Mesothelial cell of epicardium (in vitro differentiated cells): ENCODE results near the gene PODXL2. TPM values are rescaled to one million over a fixed set of nuclear protein-coding genes. Genes with fewer than 3 reads are reported as not detected.

Source experiments
- DNase-seq, 2 experiments: peaks; one replicate each; pipeline ENCODE4 v3.0.0; 2021; ENCODE audit warnings: low spot score in 2 of 2; ENCODE audit not compliant: unreplicated experiment in 2 of 2
- H3K27ac Mint-ChIP-seq: 2 replicates; pipeline ENCODE4 v1.8.0; 2021; ENCODE audit warnings: mixed read lengths
- H3K27me3 Mint-ChIP-seq: 2 replicates; pipeline ENCODE4 v1.8.0; 2021; ENCODE audit warnings: low read depth, mixed read lengths
- H3K36me3 Mint-ChIP-seq: 2 replicates; pipeline ENCODE4 v1.8.0; 2021; ENCODE audit warnings: mixed read lengths
- H3K4me1 Mint-ChIP-seq: 2 replicates; pipeline ENCODE4 v1.8.0; 2021; ENCODE audit warnings: mixed read lengths
- H3K4me3 Mint-ChIP-seq: 2 replicates; pipeline ENCODE4 v1.8.0; 2021; ENCODE audit warnings: mild to moderate bottlenecking, moderate library complexity, mixed read lengths
- H3K9me3 Mint-ChIP-seq: 2 replicates; pipeline ENCODE4 v1.8.0; 2021; ENCODE audit warnings: mixed read lengths
- total RNA-seq: library from RNA; stranded (reverse); gene quantifications from 3 replicates; pipeline ENCODE4 v1.2.1, GENCODE V29; 2021
- TF ChIP-seq, protein P1 (sequence below): fragments of 200-600 bp; sonication (generic); IDR thresholded peaks from one replicate; pipeline ENCODE4 v1.5.0; 2021; ENCODE audit warnings: antibody characterized with exemption; ENCODE audit not compliant: unreplicated experiment

Gene PODXL2
- total RNA-seq, 1 donor from 2014 or later, result 25.5 TPM

DNA sequence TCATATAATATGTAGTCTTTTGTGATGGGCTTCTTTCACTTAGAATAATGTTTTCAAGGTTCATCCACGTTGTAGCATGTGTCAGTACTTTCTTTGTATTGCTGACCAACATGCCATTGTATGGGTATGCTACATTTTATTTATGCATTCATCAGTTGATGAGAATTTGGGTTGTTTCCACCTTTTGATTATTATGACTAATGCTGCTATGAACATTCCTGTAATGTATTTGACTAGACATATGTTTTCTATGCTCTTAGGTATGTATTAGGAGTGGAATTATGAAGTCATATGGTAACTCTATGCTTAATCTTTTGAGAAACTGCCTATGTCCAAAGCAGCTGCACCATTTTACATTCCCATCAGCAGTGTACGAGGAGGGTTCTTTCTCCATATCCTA is 3.2 kb upstream of the PODXL2 start:
- H3K36me3 Mint-ChIP-seq, result no peaks in the 10 kb centered on the region
- no peaks in the 10 kb centered on the region for H3K9me3 Mint-ChIP-seq
- TF ChIP-seq, protein P1, sequence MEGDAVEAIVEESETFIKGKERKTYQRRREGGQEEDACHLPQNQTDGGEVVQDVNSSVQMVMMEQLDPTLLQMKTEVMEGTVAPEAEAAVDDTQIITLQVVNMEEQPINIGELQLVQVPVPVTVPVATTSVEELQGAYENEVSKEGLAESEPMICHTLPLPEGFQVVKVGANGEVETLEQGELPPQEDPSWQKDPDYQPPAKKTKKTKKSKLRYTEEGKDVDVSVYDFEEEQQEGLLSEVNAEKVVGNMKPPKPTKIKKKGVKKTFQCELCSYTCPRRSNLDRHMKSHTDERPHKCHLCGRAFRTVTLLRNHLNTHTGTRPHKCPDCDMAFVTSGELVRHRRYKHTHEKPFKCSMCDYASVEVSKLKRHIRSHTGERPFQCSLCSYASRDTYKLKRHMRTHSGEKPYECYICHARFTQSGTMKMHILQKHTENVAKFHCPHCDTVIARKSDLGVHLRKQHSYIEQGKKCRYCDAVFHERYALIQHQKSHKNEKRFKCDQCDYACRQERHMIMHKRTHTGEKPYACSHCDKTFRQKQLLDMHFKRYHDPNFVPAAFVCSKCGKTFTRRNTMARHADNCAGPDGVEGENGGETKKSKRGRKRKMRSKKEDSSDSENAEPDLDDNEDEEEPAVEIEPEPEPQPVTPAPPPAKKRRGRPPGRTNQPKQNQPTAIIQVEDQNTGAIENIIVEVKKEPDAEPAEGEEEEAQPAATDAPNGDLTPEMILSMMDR, result no peak
- peaks cover 50% of the 10 kb centered on the region for H3K27me3 Mint-ChIP-seq
- H3K4me1 Mint-ChIP-seq, result peaks cover 13% of the 10 kb centered on the region
- no peak for DNase-seq
- no peak overlapping the region for H3K27ac Mint-ChIP-seq
- no peak overlapping the region for H3K4me3 Mint-ChIP-seq

DNA sequence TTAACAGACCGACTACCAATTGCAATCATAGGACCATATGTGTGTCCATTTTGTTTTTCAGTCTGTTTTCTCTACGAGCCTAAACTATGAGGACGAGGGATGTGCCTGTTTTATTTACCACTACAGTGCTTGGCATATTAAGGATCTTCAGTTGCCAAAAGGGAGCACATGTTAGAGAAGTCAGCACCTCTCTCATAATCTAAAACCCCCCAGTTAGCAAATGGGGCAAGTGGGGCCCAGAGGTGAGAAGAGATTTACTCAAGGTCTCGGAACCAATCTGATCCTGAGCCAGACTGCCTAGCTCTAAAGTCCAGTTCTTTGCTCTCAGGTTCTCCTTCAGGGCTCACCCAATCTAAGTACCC is 578 bp upstream of the PODXL2 start:
- H3K27ac Mint-ChIP-seq, result no peak overlapping the region
- no peaks in the 10 kb centered on the region for H3K9me3 Mint-ChIP-seq
- H3K4me3 Mint-ChIP-seq, result peak overlapping the region; percentile 68
- TF ChIP-seq, protein P1, result no peak
- peaks cover 61% of the 10 kb centered on the region for H3K27me3 Mint-ChIP-seq
- no peaks in the 10 kb centered on the region for H3K36me3 Mint-ChIP-seq
- no peak for DNase-seq
- peaks cover 30% of the 10 kb centered on the region for H3K4me1 Mint-ChIP-seq

DNA sequence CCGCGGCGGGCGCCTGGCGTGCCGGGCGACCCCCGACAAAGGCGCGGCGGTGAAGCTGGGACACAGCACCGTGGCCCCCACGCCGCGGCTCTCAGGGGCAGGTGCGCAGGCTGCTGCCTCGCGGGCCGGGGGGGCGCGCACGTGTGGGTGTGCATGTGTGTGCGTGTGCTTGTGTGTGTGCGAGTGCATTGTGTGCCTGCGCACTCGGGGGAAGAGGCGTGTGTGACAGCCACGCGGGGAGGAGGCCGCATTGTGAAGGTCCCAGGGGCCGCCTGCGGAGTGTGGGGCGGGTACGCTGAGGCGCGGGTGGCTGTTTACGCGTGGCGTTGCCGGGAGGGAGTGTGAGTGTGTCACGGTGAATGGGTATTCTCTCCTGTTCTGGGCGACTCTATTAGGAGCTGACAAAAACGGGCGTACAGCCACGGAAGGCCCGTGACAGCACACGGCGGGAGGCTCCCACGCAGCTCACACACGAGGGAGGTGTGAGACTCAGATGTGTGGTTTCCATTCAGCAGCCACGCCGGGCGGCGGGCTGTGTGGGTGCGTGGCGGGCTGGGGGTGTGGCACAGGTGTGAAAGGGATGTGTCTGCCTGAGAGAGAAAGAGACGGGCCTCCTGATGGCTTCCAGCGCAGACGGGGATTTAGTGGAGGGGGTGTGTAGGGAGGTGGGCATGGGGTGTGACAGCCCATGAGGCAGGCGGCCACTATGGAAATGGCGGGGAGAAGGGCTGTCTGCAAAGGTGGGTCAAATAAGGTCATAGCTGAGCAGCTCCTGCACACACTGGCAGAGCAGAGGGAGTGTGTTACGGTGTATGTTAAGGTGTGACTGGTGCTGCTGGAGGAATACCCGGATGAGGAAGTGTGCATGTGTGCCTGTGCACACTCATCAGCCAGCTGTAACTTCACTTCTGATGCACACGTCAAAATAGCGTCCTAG is 750 bp downstream of the PODXL2 start:
- DNase-seq, result no peak
- Mint-ChIP-seq H3K36me3 (no peaks in the 10 kb centered on the region), H3K4me1 (peaks cover 30% of the 10 kb centered on the region), H3K9me3 (no peaks in the 10 kb centered on the region), H3K4me3 (peak overlapping the region; percentile 60), H3K27me3 (peaks cover 62% of the 10 kb centered on the region), H3K27ac (no peak overlapping the region)
- TF ChIP-seq, protein P1, result no peak

DNA sequence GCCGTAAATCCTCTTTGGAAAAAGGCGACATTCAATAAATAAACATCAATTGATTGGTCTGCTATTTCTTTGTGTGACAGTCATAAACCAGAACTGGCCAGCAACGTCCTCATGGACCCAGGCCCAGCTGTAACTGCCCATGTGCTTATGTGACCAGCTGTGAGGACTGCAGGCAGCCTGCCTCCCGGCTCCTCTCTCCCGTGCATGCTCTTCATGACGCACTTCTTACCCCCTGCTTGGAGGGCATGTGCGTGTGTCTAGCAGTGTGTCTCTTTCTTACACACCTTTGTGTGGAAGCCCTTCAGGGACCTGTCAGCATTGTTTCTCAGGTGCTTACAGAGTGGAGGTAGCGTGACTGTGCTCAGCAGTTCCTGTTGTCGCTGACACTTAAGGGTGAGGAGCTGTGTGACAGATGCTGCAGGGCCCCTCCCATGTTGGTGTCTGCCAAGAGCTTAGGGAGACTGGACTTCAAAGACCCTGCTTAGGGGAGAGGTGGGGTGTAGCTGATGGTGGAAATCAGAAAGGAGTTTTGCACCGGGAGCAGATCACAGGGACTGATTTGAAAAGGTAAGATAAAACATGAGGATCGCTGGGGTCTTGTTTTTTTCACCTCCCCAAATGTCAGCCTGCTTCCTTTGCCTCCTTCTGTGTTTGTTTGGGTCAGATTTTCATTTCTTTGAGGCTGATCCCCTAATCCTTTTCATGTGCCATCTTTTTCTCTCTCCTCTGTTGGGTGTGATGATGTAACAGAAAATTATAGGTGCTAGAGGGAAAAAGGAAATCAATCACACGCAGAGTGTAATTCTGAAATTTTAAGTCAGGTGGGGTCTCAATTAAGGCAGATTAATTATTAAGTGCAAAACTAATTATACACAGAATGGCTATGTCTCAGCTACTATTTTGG is 2.1 kb downstream of the PODXL2 start:
- TF ChIP-seq, protein P1, result no peak
- H3K4me1 Mint-ChIP-seq, result peaks cover 34% of the 10 kb centered on the region
- H3K4me3 Mint-ChIP-seq, result peak overlapping the region; percentile 36
- no peak overlapping the region for H3K27ac Mint-ChIP-seq
- H3K36me3 Mint-ChIP-seq, result no peaks in the 10 kb centered on the region
- no peaks in the 10 kb centered on the region for H3K9me3 Mint-ChIP-seq
- DNase-seq, result no peak
- H3K27me3 Mint-ChIP-seq, result peaks cover 57% of the 10 kb centered on the region

DNA sequence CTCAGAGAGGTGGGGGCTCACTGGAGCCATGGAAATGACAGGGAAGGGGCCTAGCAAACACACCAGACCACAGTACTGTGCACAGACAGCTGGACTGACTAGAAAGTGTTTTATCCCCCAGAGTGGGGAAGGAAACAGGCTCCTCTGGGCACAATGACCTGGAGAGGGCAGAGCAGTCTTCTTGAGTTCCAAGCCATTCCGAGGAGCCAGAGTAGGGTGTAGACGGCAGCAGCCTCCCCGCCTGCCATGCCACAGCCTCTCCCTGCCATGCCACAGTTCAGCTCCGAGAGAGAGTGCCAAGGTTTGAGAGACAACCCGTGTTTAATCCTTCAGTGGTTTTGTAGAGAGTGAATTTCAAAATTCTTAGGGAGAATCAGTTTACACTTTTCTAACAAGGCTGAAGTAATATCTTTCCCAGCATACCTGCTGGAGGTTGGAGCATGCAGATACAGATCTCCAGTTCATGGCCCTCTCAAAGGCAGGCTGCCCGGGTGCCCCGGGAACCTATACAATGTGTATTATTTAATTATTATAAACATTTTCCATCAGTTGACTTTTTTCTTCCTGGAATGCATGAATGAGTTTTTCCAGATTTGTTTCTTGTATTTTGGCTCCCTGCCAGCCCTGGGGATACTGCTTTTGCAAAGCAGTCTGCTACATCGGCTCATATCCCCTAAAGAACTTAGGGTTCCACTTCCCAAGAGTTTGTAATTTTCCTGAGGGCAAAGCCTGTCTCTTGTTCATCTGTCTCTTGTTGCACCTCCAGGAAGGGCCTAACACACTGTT is 3.2 kb downstream of the PODXL2 start:
- peak in 1 of 2 experiments; percentile 54 for DNase-seq
- no peaks in the 10 kb centered on the region for H3K36me3 Mint-ChIP-seq
- TF ChIP-seq, protein P1, result no peak
- no peak overlapping the region for H3K4me3 Mint-ChIP-seq
- H3K9me3 Mint-ChIP-seq, result no peaks in the 10 kb centered on the region
- H3K27me3 Mint-ChIP-seq, result peaks cover 45% of the 10 kb centered on the region
- peaks cover 35% of the 10 kb centered on the region for H3K4me1 Mint-ChIP-seq
- no peak overlapping the region for H3K27ac Mint-ChIP-seq
